ENCODE data around the gene RGS6.

RGS6 gene

DNA sequence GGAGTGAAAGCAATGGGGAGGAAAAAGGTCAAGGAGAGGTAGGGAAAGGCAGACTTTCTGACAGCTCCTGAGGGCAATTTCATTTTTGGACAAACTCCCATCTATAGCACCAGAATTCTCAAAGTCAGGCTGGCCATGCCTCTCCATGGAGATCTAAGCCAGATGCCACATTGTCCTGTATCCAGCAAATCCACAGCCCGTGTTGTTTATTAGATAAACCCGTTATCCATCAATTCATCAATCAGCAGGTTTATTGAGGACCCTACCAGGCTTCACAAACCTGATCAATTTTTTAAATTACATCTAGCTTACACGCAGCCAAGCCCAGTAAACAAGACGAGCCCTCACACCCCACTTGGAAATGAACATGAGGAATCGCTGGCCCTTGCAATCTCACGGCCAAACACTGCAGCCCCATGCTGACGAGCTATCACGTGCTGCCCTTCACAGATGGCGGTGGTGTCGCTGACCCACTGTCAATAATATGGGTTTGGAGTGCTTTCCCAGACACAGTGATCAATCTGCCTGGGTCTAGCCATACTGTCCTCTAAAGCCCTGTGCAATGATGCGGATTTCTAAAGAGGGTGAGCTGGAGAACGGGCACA, 628.8 kb downstream of the RGS6 start:
- DNase-seq, result no peak

DNA sequence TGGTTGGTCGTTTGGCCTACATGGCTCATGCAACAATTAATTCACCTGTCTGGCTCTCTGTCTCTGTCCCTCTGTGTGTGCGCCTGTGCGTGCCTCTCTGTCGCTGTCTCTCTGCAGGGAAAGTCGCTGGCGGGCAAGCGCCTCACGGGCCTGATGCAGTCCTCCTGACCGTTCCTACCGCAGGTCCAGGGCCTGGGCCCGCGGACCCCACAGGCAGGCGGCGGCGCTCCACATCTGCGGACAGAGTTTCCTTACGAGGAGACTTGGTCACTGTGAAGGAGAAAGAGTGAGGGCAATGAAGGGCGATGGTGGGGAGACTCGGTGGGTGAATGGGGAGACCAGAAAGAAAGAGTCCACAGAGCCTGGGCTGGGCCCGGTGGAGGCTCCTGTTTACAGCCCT, 630.1 kb downstream of the RGS6 start:
- DNase-seq, result peak; percentile 4

DNA sequence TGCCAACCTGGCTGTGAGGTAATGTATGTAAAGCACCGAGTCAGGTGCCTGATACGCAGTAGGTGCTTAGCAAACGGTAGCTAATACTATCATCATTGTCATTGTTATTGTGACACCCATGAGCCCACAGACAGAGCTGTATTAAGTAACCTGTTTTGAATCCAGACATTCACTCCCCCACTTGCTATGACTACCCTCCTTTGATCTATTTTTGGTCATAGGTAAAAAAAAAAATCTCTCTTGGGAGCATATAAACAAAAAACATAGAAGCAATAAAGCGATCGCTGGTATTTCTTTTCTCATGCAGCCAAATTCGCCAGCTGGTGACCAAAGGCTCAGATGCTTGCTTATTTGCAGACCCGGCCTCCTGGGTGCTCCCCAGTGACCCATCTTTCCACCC, 631.4 kb downstream of the RGS6 start:
- DNase-seq, result no peak

DNA sequence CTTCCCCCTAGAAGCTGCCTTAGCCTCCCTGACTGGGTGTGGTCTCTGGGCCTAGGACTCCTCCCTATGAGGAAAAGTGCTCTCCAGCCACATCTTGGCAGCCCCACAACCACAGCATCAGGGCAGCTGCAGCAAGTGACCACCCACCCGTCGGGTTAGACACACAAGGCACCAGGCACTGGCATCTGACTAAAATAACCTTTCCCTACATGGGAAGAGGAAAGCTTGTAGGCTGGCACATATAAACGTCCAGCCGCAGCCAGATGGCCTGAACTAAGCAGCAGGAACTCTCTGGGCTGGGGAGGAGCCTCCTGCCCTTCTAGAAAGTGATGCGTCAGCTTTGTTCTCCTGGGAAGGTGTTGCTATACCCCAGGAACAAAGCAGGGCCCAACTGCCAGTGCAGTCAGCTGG, 632.9 kb downstream of the RGS6 start:
- peak; percentile 59 for DNase-seq

DNA sequence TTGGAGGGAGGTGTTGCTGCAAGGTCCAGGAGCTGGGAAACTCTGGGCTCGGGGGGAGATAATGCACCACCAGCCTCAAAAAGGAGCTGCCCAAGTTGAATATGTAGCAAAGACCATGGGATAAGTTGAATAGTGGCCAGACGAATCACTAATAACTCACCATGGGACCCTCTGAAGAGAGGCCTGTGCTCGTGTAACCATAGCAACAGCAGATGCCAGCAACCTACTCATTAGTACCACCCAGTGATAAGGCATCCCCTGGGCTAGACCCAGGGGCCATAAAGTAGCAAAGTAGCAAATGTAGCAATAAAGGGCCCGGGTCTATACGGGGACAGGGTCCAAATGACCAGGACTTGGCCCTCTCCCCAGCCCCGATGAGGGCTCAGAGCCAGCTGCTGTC, 633.7 kb downstream of the RGS6 start:
- no peak for DNase-seq

DNA sequence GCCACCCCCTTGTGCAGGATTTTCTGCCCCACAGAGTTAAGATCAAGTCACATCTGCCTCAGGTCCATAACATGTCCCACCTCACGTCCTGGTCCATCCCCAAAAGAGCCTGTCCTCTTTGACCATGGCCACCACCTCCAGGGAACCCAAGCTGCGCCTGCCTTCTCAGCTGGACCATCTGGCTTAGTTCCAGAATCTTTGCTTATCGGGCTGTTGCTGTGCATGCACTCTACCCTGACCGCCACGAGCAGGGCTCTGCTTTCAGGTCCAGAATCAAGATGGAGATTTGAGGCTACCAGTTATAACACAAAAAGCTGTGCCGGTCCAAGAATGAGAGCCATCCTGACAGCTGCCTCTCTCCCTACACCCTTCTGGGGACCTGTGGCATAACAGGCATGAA, 635.0 kb downstream of the RGS6 start:
- DNase-seq, result no peak

DNA sequence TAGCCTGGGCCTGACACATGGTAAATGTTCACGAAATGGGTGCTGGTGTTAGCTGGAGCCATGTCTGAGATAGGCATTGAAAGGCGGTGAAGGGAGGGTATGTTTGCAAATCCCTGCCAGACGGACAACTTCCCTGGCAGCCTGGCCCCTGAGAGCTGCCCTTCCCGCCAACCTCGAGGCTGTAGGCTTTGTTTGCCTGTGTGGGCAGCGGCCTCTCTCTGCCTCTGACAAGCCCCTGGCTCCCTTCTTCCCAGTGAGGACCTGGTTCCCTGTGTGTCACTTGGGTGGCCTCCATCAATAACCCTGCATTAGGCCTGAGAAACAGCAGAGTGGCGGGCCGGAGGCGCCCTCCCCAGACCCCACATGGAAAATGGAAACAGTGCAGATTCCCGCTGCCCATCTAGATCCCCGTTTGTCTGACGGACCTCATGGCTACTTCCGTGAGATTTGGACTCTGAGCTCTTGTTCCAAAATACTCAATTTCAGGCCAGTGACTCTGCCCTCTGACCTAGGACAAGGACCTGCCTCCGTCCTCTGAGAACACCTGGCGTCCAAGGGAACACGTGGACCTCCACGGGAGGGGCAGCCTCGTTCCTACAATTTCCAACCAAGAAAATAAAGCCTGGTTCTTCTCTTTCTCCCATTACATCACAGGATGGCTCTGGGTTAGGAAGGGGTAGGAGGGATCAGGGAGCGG, 636.2 kb downstream of the RGS6 start:
- DNase-seq, result no peak

DNA sequence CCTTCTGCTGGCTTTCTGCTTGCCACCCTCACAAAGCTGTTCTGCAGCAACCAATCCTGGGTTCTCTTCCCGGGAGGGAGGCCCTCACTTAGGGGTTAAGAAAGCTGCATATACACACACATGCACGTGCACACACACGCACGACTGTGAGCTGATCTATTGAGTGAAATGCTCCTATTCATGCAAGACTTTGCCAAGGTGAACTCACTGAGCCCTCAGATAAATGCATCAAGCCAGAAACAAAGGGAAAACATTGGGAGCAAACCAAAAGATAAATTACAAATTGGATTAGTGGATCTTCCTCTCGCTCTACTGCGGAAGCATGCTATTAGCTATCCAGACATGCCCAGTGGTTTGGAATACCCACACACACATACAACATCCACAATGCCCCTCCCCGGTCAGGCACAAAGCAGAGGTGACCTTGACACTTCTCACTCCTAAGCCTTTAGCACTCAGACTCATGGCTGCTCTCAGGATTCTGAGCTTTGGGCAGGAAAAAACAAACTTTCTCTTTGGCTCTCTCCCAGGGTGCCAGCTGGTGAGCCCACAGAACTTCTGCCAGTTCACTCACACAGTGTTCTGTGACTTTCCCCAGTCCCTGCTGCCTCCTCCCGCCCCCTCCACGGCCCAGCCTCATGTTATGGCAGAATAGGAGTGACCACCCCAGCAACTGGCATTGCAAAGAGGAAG, 641.6 kb downstream of the RGS6 start:
- no peak for DNase-seq

DNA sequence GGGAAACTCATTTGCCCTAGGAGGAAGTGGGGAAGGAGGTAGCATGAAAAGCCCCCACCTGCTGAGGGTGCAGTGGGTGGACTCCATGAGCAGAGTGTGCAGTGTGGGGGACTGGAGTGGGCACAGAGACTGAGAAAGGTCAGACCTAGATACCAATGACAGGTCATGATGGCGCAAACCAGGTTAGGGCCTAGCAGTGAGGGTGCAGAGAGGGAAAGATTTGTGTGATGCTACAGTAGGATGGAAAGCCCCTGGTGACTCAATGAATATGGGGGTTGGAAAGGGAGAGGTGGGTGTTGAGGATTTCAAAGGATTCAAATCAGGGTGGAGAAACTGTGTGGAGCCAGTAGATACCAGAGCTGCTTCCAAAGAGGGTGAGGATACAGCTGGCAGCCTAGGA, 642.5 kb downstream of the RGS6 start:
- no peak for DNase-seq

DNA sequence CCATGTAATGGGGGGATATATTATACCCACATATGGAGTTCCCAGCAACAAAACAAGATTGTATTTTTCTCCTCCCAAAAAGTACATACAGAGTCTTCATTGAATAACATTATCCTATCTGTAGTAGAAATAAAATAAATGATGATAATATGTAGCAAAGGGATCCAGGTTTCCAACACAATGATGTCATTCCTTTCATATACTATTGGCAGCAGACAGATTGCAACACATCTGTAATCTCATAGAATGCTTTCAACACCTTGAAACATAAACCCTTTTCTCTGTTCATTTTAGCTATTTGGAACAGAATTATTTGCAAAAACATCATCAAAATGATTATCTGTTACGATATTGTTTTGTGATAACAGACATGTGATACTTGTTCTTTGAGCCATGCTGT, 644.0 kb downstream of the RGS6 start:
- DNase-seq, result no peak

DNA sequence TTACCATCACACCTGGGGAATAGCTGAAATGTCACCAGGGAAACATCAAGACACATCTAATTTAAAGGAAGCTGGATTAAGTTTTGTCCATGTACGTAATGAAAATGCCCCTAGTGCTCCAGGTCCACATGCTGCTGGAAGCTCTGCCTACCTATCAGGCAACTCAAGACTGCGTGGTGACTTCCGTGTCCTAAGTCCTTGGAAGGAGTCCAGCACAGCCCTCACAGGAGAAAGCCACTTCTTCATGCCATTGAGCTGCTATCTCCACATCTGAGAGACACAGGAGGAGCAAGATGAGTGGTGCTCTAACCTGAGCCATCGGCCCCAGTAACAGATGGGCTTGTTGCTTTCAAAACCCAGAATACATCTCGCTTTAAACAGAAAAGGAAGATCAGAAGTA, 645.3 kb downstream of the RGS6 start:
- no peak for DNase-seq

DNA sequence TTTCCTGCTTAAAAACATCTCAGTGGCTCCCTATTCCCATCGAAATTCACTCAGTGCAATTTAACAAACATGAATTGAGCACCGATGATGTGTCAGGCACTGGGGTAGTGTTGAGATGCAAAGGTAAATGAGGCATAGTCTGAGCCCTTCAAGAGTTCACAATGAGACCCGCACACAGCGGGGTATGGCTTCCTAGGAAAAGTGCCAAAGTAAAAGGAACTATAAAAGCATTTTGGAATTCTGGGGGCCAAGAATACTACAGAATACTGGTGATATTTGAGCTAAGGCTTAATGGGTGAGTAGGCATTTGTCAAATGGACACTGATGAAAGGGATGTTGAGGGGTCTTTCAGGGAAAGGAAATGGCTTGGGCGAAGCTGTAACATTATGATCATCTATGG, 646.3 kb downstream of the RGS6 start:
- DNase-seq, result no peak

DNA sequence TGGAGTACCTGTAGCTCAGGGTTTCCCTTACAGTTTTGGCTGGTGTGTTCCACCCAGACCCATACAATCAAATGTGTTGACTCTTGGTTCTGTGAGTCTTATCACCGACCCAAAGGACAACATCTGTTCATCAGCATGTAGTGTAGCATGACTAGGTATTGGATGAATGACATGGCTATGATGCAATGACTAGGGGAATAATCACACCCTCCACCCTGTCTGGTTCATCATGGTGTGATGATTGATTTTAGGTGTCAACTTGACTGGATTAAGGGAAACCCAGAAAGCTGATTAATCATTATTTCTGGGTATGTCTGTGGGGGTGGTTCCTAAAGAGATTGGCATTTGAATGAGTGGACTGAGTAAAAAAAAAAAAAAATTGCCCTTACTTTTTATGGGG, 650.4 kb downstream of the RGS6 start:
- no peak for DNase-seq

DNA sequence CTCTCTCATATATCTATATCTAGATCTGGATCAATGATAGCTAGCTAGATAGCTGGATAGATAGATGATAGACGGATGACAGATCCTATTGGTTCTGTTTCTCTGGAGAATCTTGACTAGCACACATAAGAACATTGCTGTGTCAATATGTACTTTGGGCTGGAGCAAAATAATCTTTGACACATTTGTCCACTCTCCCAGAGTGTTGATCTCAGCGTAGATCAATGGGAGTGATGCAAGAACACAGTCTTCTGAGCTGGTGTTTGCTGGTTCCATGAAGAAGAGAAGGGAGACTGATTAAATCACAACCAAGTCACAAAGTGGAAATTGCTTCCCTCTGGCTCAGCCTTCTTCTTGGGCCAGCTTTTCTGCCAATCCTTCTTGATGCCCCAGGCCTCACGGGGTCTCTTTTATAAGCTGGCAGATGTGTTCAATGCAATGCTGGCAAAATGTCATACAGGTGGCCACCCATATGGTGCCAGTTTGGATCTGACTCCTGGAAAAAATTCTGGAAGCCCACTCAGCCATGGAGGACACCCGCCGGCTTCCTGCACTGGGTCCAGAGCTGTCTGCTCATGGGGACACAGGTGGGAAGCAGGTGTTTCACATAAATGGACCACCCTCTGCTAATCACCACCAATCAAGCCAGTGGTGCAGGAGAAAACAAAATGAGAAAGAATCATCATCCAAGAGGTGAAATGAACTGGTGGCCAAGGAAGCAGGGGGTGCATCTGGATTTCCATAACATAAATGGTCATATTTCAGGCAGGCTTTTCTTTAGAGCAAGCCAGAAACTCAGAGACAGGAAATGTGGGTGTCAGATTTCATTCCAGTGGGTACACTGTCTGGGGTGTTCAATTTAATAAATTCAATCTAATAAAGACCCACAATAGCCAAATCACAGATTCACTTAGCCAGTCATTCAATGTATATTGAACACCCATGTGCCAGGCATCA, 651.4 kb downstream of the RGS6 start:
- no peak for DNase-seq

DNA sequence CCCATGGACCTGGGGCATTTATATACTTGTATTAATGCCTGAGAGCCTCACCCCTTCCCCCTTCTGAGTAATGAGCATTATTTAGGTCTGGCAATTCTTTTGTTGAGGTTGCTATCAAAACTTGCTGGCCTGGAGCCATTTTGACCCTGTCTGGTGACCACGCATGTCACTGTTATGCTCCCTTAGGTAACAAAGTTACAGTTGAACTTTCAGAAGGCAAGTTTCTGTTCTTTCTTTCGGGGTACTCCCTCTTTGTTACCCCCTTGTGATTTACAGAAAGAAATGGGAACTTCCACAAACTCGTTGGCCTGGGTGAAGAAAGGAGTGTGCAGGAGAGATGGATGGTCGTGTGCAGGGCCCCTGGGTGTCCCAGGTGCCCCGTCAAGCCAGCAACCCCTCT, 656.3 kb downstream of the RGS6 start:
- DNase-seq, result no peak

DNA sequence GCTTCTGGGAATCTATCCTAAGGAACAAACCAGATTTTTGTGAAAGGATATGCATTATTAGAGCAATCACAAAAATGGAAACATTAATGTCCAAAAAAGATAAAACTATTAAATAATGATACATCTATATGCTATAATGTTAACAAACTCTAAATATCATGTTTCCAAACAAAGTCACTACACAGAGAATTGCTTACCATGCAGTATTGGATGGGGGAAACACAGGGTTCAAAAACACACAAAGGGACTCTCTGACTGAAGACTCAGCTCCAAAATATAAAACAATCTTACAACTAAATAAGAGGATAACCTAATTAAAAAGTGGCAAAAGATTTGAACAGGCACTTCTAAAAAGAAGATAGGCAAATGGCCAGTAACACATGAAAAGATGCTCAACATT, 657.4 kb downstream of the RGS6 start:
- DNase-seq, result no peak

DNA sequence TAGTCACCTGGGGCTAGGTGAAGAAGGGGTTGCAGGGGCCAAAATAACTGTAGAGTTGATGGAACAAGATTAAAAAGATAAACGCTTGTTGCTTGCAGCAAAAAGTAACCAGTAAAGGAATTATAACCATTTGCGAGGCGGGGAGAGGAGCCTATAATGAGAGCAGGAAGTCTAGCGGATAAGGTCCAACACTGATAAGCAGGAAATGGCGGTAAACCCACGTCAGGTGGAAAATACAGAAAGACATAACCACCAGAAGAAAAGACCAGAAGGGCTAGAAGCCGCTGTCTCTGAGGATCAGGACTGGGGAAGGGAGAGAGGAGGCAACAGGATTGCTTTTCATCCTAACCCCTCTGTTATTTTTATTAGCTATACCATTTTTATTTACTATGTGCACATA, 658.3 kb downstream of the RGS6 start:
- DNase-seq, result no peak

DNA sequence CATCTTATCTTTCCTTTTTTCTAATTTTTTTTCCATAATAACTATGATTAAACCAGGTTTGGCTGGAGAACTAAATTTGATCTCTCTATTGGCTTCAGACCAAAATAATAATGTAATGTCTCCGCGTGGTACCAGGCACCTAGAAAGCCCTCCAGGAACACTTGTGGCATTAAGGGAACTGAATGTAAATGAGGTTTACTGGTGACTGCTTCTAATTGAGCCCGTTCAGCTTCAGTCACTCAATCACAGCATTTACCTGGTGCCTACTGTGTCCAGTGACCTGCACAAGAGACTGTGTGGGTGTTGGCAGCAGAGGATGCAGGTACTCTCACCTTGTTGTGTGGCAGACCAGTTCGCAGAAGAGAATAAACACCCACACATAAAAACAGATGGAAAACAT, 659.2 kb downstream of the RGS6 start:
- no peak for DNase-seq

DNA sequence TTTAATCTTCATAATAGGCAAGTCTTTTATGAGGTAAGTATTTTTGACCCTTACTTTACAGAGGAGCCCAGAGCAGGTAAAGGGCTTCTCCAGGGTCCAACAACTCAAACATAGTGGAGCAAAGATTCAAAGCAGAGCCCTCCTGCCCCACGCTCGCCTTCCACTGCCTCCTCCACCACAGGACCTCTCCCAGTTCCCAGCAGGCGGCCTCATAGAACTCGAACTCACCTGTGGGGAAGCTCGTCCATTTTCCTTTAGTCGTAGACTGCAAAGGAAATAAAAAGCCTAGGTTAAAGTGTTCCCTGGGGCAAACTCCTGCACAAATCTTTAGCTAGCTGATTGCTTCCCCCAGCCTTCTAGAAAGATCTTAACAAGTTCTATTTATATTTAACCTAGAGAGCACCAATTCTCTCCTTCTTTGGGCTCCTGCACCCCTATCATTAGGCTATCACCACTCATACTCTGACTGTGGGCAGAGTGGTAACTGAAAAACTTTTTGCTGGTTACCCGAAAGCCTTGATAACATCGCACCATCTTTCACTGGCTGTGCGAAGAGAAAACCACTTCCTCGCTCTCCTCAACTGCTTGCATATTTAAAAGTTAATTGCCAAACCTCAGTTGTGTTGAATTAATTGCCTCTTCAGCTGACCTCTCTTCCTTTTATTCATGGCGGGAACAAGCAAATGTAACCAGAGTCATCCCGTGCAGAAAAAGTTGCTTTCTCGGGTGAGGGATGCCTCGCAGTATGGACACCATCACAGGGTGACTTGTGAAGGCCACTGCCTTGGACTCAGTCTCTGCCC, 662.1 kb downstream of the RGS6 start:
- no peak for DNase-seq

DNA sequence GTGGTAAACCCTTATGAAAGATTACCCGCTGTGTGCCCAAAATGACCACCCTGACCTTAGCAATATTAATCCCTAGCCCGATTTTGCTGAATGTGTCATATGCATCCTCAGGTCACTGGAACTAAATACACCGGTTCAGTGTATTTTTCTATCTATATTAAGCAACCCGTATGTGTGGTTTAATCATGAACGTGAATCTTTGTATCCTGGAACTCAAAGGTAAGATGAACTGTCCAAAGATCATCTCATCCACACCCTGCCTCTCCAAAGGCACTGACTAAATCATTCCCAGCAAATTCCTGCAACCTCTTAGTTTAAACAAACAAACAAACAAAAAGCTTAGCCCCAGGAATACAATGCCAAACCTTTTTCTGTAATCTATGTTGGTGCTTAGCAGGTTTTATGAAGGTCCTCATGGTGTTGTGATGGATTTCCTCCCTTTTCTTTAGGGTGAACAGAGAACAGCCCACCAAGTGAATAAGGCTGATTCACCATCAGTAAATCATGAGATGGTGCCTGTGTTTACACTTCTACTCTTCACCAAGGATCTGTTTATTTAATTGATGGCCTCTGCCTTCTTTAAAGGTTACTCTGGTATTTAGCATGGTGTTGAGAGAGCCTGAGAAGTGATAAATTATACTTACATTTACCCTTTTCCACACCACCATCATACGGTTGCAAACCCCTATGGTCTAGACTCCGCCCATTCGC, 663.1 kb downstream of the RGS6 start:
- DNase-seq, result no peak

Data from left hindlimb (tissue), 1 donor.